Measurements from ENCODE around the gene ZNF124.
"Not testable (repeated sequence)": the region's sequence is repeated elsewhere in the genome, so short reads cannot be mapped to it uniquely, and the experiment has no call there.

ZNF124 gene

DNA sequence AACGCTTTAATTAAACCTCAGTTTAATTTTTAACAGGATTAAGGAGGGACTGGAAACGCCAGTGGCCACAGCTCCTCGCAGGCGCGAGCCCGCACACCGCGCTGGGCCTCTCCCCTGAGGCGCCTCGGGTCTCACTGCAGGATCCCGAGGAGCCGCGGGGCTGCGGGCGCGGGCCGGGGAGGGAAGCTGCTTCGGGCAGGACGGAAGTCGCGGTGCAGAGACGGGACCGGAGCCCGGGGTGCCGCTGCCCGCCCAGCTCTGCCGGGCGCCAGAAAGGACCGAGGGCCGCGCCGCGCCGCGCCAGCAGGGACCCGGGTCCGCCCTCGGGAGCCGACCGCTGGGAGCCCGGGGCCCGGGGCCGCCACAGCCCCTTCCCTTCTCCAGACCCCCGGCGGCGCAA, 377 bp downstream of the ZNF124 start:
- not testable (repeated sequence) for DNase-seq

DNA sequence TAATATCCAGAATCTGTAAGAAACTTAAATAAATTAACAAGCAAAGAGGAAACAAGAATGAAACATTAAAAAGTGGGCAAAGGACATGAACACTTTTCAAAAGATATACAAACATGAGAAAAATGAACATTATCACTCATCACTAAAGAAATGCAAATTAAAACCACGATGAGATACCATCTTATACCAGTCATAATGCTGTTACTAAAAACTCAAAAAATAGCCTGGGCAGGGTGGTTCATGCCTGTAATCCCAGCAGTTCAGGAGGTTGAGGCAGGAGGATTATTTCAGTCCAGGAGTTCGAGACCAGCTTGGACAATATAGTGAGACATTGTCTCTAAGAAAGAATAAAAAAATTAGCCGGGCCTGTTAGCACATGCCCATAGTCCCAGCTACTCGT, 6.1 kb downstream of the ZNF124 start:
- no peak for DNase-seq

DNA sequence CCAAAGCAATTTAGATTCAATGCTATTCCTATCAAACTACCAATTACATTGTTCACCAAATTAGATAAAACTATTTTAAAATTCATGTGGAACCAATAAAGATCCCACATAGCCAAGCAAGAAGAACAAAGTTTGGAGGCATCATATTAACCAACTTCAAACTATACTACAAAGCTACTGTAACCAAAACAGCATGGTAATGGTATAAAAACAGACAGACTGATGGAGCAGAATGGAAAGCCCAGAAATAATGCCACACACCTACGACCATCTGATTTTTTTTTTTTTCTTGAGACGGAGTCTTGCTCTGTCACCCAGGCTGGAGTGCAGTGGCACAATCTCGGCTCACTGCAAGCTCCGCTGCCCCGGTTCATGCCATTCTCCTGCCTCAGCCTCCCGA, 7.1 kb downstream of the ZNF124 start:
- DNase-seq, result no peak

DNA sequence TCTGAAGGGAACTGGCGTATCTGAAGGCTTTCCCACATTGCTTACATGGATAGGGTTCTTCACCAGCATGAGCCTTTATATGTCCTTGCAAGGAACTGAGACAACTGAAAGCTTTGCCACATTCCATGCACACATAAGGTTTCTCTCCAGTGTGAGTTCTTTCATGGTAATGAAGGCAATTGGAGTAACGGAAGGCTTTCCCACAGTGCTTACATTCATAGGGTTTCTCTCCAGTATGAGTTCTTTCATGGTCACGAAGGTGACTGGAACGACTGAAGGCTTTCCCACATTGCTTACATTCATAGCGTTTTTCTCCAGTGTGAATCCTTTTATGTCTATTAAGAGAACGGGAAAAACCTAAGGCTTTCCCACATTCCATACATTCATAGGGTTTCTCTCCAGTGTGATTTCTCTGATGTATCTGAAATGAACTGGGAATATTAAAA, 15.0 kb downstream of the ZNF124 start:
- DNase-seq, result no peak

DNA sequence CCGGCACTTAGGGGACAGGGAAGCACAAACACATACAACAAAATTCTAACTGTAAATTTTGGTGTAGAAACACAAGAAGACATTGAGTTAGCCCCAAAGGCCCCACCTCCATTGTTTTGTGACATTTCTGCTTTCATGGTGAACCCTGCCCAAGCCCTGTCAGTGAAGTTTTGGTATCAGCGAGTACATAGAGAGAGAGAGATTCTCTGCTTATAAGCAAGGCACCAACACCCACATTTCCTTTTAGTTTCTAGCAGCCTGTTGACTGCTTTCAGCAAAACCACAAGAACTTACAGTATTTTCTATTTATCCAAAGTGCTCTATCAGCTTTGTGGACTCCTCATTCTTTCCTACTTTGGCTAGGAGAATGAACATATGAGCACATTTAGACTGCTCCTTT, 24.0 kb downstream of the ZNF124 start:
- no peak for DNase-seq

DNA sequence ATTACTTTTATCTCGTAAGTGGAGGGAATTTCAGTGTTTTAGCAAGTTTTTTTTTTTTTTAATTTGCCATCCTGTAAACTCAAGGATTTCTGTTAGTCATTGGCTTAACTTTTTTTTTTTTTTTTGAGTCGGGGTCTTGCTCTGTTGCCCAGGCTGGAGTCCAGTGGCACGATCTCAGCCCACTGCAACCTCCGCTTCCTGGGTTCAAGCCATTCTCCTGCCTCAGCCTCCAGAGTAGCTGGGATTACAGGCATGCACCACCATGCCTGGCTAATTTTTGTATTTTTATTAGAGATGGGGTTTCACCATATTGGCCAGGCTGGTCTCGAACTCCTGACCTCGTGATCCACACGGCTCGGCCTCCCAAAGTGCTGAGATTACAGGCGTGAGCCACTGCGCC, 24.7 kb downstream of the ZNF124 start:
- not testable (repeated sequence) for DNase-seq

DNA sequence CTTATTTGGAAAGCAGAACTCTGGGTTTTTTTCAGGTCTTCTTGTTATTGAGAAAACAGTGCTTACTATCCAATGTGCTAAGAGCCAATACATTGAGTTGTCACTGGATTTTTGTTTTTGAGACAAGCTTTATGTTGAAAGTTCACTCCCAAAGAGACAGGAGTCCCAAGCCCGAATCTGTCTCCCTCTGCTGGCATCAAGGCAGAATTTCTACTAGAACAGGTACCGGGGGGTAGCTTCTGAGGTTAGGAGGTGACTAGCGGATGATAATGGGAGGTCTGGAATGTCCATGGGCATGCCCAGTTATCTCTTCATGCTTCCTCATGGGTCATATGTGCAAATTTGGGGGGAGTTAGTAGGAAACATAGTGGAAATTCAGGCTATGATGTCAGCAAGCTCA, 25.1 kb downstream of the ZNF124 start:
- DNase-seq, result no peak

DNA sequence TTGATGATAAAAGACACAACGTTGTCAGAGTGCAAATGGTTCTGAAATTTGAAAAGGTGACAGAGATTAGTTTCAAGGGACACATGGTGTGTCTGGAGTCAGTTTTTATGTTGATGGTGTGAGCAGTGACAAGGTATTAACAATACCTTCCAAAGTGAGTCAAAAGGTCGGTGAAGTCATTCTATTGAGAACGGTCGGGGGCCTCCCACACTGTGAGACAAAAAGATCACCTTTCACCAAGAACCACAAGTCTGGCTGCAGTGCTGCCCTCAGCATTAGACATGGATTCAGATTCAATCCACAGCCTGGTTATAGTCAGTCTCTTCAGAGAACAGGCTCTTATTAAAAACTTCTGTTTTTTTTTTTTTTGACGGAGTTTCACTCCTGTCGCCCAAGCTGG, 26.5 kb downstream of the ZNF124 start:
- DNase-seq, result no peak

DNA sequence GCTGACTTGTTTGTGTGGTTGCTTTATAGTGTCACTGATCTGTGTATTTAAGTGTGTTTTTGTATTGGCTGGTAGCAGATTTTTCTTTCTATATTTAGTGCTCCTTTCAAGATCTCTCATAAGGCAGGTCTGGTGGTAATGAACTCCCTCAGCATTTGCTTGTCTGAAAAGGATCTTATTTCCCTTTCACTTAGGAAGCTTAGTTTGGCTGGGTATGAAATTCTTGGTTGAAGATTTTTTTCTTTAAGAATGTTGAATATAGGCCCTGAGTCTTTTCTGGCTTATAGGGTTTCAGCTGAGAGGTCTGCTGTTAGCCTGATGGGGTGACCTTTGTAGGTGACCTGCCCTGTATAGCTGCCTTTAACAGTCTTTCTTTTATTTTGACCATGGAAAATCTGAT, 32.3 kb downstream of the ZNF124 start:
- not testable (repeated sequence) for DNase-seq

DNA sequence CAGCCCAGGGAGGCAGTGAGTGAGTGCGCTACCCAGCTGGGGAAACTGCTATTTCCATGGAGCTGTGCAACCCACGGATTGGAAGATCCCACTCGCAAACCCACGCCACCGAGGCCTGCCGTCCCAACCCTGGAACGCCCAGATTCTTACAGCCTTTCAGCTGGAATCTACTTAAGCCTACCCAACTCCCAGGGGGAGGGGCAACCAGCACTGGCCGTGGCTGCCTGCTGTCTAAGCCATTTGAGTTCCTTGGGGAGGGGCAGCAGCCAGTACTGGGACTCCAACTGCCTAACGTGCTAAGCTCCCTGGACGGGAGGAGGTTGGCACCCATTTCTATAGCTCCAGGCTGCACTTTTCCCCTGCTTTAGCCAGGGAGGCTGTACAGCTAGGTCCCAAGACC, 40.6 kb downstream of the ZNF124 start:
- no peak for DNase-seq

DNA sequence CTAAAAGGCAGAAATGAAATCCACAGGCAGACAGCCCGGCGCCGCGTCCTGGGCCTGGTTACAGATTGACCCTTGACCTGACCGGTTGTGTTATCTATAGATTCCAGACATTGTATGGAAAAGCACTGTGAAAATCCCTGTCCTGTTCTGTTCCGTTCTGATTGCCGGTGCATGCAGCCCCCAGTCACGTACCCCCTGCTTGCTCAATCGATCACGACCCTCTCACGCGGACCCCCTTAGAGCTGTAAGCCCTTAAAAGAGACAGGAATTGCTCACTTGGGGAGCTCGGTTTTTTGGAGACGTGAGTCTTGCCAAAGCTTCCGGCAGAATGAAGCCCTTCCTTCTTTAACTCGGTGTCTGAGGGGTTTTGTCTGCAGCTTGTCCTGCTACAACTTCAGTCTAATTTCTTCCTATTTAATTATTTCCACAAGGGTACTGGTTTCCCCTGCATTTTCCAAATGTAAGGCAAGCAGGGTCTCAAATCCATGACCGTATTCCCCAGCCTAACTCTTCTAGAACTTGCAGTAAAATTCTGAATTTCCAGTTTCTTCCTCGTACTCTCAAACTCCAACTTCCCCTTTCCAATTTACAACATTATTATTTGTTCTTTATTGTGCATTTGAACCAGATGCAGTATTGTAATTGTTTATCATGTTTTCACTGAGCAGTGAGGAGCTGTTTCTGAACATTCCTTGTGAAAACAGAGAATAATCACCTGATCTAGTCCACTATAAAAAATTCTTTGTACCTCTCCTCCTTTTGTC, 44.1 kb downstream of the ZNF124 start:
- DNase-seq, result not testable (repeated sequence)

DNA sequence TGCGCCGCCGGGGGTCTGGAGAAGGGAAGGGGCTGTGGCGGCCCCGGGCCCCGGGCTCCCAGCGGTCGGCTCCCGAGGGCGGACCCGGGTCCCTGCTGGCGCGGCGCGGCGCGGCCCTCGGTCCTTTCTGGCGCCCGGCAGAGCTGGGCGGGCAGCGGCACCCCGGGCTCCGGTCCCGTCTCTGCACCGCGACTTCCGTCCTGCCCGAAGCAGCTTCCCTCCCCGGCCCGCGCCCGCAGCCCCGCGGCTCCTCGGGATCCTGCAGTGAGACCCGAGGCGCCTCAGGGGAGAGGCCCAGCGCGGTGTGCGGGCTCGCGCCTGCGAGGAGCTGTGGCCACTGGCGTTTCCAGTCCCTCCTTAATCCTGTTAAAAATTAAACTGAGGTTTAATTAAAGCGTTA, 45.2 kb downstream of the ZNF124 start:
- DNase-seq, result not testable (repeated sequence)

DNA sequence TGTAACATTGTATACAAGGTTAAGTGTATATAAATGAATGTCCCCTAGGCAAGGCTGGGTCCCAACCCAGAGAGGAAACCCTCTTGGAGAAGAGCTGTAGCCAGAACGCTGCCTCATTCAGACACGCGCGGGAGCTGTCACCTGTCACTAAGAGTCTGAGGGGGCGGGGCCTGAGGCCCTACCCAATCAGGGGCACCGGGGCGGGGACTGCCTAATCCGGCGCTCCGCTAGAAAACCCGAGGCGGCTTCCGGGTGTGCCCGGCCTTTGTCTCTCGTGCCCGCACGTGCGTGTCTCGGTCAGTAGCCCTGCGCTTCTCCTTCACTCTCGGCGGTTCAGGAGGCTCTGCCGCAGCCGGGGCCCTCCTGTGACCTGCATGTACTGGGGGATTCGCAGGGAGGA, 45.7 kb downstream of the ZNF124 start:
- DNase-seq, result not testable (repeated sequence)

DNA sequence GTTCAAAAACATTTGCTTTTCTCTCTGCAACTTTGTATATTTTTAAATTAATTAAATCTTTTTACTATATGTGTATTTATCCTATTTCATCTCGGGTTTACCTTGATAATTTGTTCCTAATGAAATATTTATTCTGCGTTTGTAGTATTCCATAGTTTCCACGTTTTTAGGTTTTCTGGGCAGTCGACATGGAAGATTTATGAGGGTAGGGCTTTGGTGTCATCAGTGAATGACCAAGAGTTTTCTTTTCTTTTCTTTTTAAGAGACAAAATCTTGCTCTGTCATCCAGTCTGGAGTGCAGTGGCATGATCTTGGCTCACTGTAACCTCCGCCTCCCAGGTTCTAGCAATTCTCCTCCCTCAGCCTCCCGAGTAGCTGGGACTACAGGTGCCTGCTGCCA, 50.4 kb downstream of the ZNF124 start:
- no peak for DNase-seq

DNA sequence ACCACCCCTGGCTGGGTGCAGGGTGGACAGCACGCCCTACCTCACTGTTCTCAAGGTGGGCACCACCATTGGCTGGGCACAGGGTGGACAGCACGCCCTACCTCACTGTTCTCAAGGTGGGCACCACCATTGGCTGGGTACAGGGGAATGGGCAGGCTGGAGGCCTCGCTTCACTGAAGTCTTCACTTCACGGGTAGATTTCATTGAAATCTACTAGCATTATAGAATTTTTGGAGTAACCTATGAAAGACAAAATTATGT, 51.5 kb downstream of the ZNF124 start:
- not testable (repeated sequence) for DNase-seq

DNA sequence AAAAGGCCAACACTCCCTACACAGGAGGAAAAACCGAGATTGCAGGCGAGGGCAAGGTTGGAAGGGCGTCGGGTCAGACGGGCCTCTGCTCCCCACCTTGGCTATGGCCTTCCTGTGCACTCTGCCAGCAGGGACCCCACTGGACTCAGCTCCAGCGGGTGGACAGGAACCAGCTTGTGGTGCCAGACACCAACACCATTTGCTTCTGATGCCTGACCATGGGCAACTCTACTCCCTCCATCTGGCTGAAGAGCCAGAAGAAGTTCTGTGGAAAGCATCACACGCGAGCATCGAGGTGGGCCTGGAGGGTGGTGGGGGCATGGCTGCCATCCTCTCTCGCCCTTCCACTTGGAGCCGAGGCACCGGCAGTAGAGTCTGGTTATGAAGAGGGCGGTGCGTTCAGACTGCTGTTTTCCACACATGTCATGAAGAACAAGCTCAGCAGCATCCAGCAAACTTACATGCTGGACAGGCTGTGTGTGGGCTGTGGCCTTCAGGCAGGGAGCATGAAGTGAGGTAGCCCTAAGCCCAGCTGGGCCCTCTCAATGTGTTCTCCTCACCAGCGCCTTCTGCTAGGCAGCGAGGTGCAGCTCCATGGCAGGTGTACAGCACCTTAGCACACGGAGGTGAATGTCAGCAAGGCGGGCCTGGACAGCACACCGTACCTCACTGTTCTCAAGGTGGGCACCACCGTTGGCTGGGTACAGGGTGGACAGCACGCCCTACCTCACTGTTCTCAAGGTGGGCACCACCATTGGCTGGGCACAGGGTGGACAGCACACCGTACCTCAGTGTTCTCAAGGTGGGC, 52.0 kb downstream of the ZNF124 start:
- no peak for DNase-seq

DNA sequence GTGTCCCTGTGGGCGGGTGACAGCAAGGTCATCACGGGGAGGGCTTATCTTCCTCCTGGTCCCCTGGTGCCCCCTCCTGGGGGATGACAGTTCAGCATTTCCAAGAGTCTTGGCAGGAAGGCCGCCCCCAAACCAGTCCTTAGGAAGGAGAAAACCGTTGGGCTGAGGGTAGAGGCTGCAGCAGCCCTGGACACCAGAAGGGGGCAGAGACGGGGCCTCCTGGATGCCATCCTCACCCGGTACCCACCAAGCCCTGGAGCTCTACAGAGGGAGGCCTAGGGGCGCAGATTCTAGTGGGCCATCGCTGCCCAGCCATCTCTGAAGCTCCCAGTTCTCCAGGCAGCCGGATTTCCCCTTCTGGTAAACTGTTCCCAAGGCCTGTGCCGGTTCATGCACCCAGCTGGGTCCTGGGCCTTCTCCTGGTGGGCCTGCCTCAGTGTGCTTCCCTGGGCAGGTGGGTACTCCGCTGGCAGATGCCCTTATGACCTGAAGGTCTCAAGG, 52.8 kb downstream of the ZNF124 start:
- DNase-seq, result no peak

DNA sequence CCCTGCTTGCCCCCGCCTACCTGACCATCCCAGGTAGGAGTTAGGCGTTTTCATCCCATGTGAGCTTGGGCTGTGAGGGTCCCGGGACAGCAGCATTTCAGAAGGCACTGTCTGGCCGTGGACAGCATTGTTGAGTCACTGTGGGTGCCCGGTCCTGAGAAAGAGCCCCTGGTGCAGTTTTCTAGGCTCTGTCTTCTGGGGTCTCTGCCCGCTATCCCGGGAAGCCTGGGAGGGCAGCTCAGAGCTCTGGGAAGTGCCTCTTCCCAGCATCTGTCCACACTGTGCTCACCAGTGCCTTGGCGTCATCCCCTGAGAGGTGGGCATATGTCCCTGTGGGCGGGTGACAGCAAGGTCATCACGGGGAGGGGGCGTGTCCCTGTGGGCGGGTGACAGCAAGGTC, 56.3 kb downstream of the ZNF124 start:
- DNase-seq, result no peak

DNA sequence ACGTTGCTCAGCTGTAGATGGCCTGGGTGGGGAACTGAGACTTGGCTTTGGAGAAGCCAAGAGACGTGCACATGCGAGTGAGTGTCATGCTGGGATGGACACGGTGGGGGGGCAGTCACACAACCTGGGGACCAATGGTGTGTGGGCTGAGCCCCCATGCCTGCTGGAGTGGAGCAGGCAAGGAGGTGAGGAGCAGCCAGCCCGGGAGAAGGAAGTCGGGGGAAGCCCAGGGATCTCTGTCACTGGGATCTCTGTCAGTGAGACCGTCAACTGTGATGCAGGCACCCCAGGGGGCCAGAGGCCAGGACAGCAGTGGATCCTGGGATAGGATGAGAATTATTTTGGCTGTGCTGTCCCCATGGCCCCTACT, 56.7 kb downstream of the ZNF124 start:
- no peak for DNase-seq

DNA sequence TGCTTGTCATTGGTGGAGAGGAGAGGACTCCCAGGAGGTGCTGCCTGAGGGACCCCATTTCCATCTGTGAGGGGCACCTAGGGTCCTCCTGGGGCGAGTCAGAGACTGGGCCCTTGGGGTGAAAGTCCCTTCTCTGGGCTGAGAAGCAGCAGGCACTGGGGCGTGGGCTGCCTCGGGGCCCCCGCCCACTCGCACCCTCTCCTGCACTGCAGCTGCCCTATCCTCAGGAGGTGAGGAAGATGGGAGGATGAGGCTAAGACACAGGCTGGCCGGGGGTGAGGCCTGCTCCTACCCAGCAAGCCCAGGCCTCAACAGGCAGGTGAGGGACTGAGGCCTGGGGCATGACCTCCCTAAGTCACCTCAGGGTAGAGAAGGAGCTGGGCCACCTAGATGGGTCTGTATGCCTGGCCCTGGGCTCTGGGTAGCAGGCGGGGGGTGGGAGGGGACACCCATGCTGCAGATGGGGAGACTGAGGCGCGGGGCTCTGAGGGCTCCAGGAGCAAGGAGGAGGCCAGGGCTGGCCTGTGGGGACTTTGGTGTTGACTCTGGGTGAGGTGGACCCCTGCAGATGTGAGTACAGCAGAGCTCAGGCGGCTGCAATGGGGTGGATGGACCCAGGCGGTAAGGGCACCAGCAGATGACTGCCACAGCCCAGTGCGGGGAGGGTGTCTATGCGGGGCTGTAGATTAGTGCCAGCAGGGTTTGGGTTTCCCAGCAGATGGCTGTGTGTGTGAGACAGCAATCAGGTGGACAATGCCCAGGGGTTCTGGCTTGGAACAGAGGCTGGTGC, 57.3 kb downstream of the ZNF124 start:
- DNase-seq, result no peak

DNA sequence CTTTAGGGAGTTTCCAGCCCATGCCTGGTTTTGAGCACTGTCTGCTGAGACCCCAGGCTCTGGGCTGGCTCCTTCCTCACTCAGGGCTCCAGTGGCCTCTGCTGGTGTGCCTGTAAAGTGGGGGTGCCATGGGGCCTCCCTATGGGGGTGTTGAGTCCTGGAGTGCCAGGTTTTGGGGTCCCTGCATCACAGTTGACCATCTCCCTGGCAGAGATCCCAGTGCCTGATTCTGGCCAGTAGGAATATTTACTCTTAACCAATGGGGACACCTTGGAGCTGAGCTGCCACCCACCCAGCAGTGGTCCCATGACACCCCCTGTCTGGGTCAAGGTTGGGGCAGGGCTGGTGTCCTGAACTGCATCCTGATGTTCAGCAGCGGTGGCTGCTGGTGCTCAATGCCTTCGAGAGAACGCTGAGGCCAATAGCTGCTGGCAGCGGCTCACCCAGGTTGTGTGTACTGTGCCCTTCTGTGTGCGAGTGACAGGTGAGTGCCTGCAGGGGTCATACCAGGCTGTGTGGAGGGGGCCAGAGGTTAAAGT, 58.0 kb downstream of the ZNF124 start:
- DNase-seq, result no peak

DNA sequence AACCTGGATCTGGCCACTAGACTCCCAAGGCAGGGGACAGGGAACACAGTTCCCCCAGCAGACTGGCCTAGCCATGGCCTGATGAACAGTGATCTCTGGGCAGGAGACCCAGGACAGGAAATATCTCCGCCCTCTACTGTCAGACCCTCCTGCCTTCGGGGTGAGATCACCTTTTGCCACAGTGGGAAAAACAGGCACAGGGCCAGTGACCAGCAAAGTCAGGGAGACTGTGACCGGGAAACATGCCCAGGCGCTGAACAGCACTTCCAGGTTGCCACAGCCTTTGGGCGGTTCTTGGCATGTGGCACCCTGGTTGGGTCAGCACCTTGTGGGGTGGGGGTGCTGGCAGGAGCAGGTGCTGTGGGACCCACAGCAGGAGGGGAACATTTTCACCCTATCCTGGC, 58.7 kb downstream of the ZNF124 start:
- DNase-seq, result no peak

DNA sequence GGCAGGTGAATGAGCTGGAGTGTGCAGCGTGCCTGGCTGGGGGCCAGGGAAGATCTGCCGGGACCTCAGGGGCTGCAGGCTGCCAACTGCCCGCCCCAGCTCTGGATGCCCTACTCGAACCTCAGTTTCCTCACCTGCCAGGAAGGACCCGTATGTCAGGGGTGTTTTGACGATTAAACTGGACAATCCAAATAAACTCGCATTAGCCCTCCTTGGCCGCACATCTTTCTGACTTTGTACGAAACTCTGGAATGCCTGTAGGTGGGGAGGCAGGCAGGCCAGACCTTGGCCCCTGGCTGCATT, 59.4 kb downstream of the ZNF124 start:
- no peak for DNase-seq
